ENCODE results near the gene FGF22.

Gene FGF22

GRCh38 chr19:681029-682019, 41.6 kb downstream of the FGF22 start:
- no peak for DNase-seq

DNA sequence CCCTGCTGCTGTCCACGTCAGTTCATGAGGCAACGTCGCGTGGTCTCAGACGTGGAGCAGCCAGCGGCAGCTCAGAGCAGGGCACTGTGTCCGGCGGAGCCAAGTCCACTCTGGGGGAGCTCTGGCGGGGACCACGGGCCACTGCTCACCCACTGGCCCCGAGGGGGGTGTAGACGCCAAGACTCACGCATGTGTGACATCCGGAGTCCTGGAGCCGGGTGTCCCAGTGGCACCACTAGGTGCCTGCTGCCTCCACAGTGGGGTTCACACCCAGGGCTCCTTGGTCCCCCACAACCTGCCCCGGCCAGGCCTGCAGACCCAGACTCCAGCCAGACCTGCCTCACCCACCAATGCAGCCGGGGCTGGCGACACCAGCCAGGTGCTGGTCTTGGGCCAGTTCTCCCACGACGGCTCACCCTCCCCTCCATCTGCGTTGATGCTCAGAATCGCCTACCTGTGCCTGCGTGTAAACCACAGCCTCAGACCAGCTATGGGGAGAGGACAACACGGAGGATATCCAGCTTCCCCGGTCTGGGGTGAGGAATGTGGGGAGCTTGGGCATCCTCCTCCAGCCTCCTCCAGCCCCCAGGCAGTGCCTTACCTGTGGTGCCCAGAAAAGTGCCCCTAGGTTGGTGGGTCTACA, 43.1 kb downstream of the FGF22 start:
- no peak for DNase-seq

DNA sequence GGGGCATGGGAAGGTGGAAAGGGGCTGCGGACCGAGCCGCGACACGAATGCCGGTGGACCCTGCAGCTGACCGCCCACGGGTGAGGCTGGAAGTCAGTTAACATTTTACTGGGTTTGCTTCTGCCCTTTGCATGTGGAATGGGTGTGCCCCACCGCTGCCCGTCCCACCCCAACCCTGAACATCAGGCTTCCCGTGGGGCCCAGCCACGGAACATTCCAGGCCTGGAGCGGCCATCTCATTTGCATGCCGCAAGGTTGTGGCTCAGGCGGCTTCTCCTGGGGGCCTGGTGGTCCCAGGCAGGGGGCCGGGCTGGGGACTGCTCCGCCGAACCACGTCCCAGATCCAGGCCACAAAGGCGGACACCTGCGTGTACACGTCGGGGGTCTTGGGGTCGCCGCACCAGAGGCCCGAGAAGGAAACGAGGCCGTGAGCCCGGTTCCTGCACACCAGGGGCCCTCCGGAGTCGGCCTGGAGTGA, 45.8 kb downstream of the FGF22 start:
- DNase-seq, result no peak

GRCh38 chr19:686589-687297, 47.1 kb downstream of the FGF22 start:
- DNase-seq, result no peak

GRCh38 chr19:687569-688166, 48.0 kb downstream of the FGF22 start:
- no peak for DNase-seq

DNA sequence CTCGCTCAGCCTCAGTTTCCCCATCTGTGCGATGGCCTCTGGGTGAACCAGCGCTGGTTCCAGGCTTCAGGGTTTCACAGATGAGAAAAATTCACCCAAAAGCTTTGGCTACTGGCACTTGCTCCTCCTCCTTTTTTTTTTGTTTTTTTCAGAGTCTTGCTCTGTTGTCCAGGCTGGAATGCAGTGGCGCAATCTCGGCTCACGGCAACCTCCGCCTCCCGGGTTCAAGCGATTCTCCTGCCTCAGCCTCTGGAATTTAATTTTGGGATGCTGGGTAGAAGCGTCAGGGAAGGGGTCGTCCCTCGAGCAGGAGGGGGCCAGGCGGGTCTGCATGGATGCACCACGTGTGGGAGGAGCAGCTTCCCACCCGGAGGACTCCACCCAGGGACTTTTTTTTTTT, 48.5 kb downstream of the FGF22 start:
- no peak for DNase-seq

DNA sequence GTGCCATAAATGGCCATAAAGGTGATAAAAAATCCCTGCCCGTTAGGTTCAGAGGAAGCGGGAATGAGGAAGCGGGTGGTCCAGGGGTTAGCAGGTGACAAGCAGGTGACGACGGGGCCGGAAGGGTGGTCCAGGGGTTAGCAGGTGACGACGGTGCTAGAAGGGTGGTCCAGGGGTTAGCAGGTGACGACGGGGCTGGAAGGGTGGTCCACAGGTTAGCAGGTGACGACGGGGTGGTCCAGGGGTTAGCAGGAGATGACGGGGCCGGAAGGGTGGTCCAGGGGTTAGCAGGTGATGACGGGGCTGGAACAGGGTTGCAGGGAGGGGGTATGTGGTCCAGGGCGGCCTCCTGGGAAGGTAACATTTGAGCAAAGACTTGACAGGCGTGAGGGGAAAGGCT, 49.3 kb downstream of the FGF22 start:
- DNase-seq, result no peak

DNA sequence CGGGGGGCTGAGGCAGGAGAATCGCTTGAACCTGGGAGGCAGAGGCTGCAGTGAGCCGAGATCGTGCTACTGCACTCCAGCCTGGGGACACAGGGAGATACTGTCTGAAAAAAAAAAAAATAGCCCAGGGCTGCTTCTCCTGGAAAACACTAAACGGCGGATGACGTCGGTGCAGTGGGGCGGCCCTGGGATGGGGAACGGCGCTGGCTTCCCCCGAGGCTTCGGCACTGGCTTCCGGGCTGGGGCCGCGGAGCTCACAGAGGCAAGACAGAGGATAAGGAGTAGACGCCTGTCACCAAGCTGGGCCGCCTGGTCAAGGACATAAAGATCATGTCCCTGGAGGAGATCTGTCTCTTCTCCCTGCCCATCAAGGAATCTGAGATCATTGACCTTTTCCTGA, 50.5 kb downstream of the FGF22 start:
- DNase-seq, result no peak

All from cortex of kidney (tissue), 1 donor.